Esophagus squamous epithelium (tissue), 5 donors: ENCODE data around the gene PAX3. TPM values are rescaled to one million over a fixed set of nuclear protein-coding genes. Genes with fewer than 3 reads are reported as not detected.

Experiments
- DNase-seq: peaks from one replicate; lab custom pipeline; 2025; lab: John Stamatoyannopoulos, UW
- H3K27ac ChIP-seq, 4 donors: fragments of 200-600 bp; sonication (generic); one replicate each; pipeline ENCODE4 v1.5.1; 2016 to 2019; ENCODE audit warnings: mild to moderate bottlenecking in 1 of 4
- H3K27me3 ChIP-seq, 4 donors: fragments of 200-600 bp; sonication (generic); 1 replicate in 3 of 4; 2 replicates in 1 of 4; pipeline versions ENCODE4 v1.5.1 to v1.6.0; 2017 to 2021; ENCODE audit warnings: antibody characterized with exemption in 1 of 4
- H3K36me3 ChIP-seq, 3 donors: fragments of 200-600 bp; sonication (generic); one replicate each; pipeline ENCODE4 v1.5.1; 2016 to 2019
- H3K4me1 ChIP-seq, 3 donors: fragments of 200-600 bp; sonication (generic); one replicate each; pipeline ENCODE4 v1.5.1; 2017 to 2019
- H3K4me3 ChIP-seq, 4 donors: fragments of 200-600 bp; sonication (generic); 1 replicate in 3 of 4; 2 replicates in 1 of 4; pipeline ENCODE4 v1.5.1; 2016 to 2019; ENCODE audit warnings: mild to moderate bottlenecking in 2 of 4, moderate library complexity in 1 of 4
- H3K9me3 ChIP-seq, 3 donors: fragments of 200-600 bp; sonication (generic); one replicate each; pipeline ENCODE4 v1.5.1; 2016 to 2019
- CTCF ChIP-seq, 6 experiments: fragments of 450-650 bp in 4 of 6; fragments of 200-600 bp in 2 of 6; sonication (generic) in 2 of 6; IDR thresholded peaks; one replicate each; pipeline ENCODE4 v1.5.1; 2016 to 2019; ENCODE audit warnings: antibody characterized with exemption in 6 of 6, mild to moderate bottlenecking in 4 of 6, moderate library complexity in 4 of 6
- POLR2A ChIP-seq, 4 donors: fragments of 450-650 bp; IDR thresholded peaks; one replicate each; pipeline ENCODE4 v1.6.1; 2017; ENCODE audit warnings: antibody characterized with exemption in 4 of 4, mild to moderate bottlenecking in 4 of 4, moderate library complexity in 3 of 4
- WGBS, 2 donors: methylation state at CpG; one replicate each; pipeline ENCODE4 v1.1.5; 2018; 5-methylcytosine and 5-hydroxymethylcytosine counted together
- intact Hi-C: fragments of 100-400 bp; cut with DNase I; formaldehyde crosslinking; loops from one replicate; pipeline ENCODE4 v1.15.0; 2022
- total RNA-seq, 4 donors: library from RNA; depleted of rRNA; stranded (reverse); fragments of >200 nt; gene quantifications; one replicate each; pipeline ENCODE4 v1.1.0, GENCODE V29; 2016
- donor health status: DM: yes; HTN: yes; CAD: no.

The PAX3 gene
- total RNA-seq, 4 donors from 2014 or later: not detected

- 5 to 8% methylated on average over 10 to 15 of the region's 15 CpGs for WGBS, 2 donors
- peaks cover 0 to 52% (median 9%) of the 10 kb centered on the region in 4 donors for H3K27me3 ChIP-seq
These were observed 58.7 kb downstream of the PAX3 start for GRCh38 chr2:222239945-222240675.

GRCh38 chr2:222239091-222239490, 59.7 kb downstream of the PAX3 start:
- no peak for DNase-seq
- H3K27ac ChIP-seq: no peak overlapping the region
- no peak overlapping the region for H3K4me3 ChIP-seq
- H3K27me3 ChIP-seq: peaks cover 0 to 52% (median 9%) of the 10 kb centered on the region in 4 donors
- TF ChIP-seq POLR2A (IDR thresholded peaks at IDR 0.05) (no peak), CTCF (IDR thresholded peaks at IDR 0.05) (no peak)
- 26 to 40% methylated on average over 3 to 4 of the region's 4 CpGs for WGBS, 2 donors
- no peaks in the 10 kb centered on the region for H3K4me1 ChIP-seq
- H3K36me3 ChIP-seq: no peaks in the 10 kb centered on the region
- intact Hi-C loops: no loop called here
- H3K9me3 ChIP-seq: no peaks in the 10 kb centered on the region

More at GRCh38 chr2:222239945-222240675, 58.7 kb downstream of the PAX3 start:
- no peak for DNase-seq
- intact Hi-C loops: no loop called here
- Histone ChIP-seq H3K27ac (no peak overlapping the region), H3K4me3 (no peak overlapping the region), H3K4me1 (no peaks in the 10 kb centered on the region), H3K9me3 (no peaks in the 10 kb centered on the region), H3K36me3 (no peaks in the 10 kb centered on the region)
- no peak for TF ChIP-seq CTCF (IDR thresholded peaks at IDR 0.05)
- TF ChIP-seq POLR2A (IDR thresholded peaks at IDR 0.05): no peak

- WGBS, 2 donors: 72 to 78% methylated on average over 3 of the region's 3 CpGs
- TF ChIP-seq CTCF (IDR thresholded peaks at IDR 0.05) (no peak), POLR2A (IDR thresholded peaks at IDR 0.05) (no peak)
- intact Hi-C loops: no loop called here
These were observed 60.7 kb downstream of the PAX3 start for GRCh38 chr2:222238072-222238471.

GRCh38 chr2:222232839-222233238, 66.0 kb downstream of the PAX3 start:
- no peak for DNase-seq
- H3K4me3 ChIP-seq: no peak overlapping the region
- peaks cover 0 to 11% (median 0%) of the 10 kb centered on the region in 4 donors for H3K27me3 ChIP-seq
- no peaks in the 10 kb centered on the region for H3K4me1 ChIP-seq
- TF ChIP-seq CTCF (IDR thresholded peaks at IDR 0.05) (no peak), POLR2A (IDR thresholded peaks at IDR 0.05) (no peak)
- intact Hi-C loops: no loop called here
- no peaks in the 10 kb centered on the region for H3K36me3 ChIP-seq
- H3K9me3 ChIP-seq: no peaks in the 10 kb centered on the region
- no peak overlapping the region for H3K27ac ChIP-seq

More at GRCh38 chr2:222238072-222238471, 60.7 kb downstream of the PAX3 start:
- DNase-seq: no peak
- Histone ChIP-seq H3K4me1 (no peaks in the 10 kb centered on the region), H3K27ac (no peak overlapping the region), H3K36me3 (no peaks in the 10 kb centered on the region), H3K4me3 (no peak overlapping the region), H3K27me3 (peaks cover 0 to 60% (median 9%) of the 10 kb centered on the region in 4 donors), H3K9me3 (no peaks in the 10 kb centered on the region)

GRCh38 chr2:222232372-222232771, 66.4 kb downstream of the PAX3 start:
- Histone ChIP-seq H3K9me3 (no peaks in the 10 kb centered on the region), H3K36me3 (no peaks in the 10 kb centered on the region), H3K27me3 (peaks cover 0 to 9% (median 0%) of the 10 kb centered on the region in 4 donors), H3K27ac (no peak overlapping the region), H3K4me3 (no peak overlapping the region), H3K4me1 (no peaks in the 10 kb centered on the region)
- DNase-seq: no peak
- no peak for TF ChIP-seq CTCF (IDR thresholded peaks at IDR 0.05)
- TF ChIP-seq POLR2A (IDR thresholded peaks at IDR 0.05): no peak
- intact Hi-C loops: no loop called here
- 74 to 83% methylated on average over 3 of the region's 3 CpGs for WGBS, 2 donors
